ENCODE results near the gene COL12A1.

DNA sequence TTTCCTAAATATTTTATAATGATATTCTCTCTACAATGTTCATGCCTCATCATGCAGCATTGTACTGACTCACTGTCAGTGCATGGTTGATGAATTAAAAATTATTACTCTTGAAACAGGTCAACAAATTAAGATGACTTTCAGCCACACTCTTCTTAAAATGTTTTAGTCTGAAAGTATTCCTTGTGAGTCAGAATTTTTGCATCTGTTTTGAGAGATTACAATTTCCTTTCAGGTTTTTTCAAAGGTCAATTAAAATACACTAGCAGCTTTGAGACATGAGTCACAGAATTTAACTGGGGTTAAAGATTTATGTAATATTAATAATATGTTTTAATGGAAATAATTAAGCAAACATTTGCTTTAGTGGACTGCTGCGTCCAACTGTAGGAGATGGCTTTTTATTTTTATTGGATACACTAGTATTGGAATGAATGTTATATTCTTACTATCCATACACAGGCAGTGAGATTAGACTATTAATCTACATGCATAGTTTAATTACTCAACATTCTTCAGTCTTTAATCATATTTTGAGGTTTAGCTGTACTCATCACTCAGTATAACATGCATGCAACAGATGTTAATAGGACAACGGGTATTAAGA is 9.7 kb downstream of the COL12A1 start:
- TF ChIP-seq CTCF (optimal IDR thresholded peaks at IDR 0.05 in 1 of 3, IDR thresholded peaks at IDR 0.05 in 1 of 3, conservative IDR thresholded peaks at IDR 0.05 in 1 of 3; ENCODE audit: extremely low read depth in 1 of 3, insufficient read depth in 2 of 3, low read length in 3 of 3) (no peak), EZH2 (IDR thresholded peaks at IDR 0.05; ENCODE audit: low read length) (no peak)

Data from keratinocyte (primary cell).